Measurements from ENCODE around the gene MYOZ1. TPM values are rescaled to one million over a fixed set of nuclear protein-coding genes. Genes with fewer than 3 reads are reported as not detected.

The MYOZ1 gene
- total RNA-seq, 1 experiment from 2014 or later = 2.4 TPM

- Histone ChIP-seq H3K23ac (ENCODE audit: insufficient read length, low read depth, low read length) (no peak overlapping the region), H3K14ac (ENCODE audit: insufficient read depth, low read length) (no peak overlapping the region), H2BK12ac (ENCODE audit: insufficient read length, low read depth, low read length) (no peak overlapping the region), H3K27ac (ENCODE audit: insufficient read length, low read depth, low read length) (no peak overlapping the region), H3K79me1 (ENCODE audit: insufficient read depth, low read depth, low read length, poor library complexity, severe bottlenecking) (no peaks in the 10 kb centered on the region), H3K56ac (ENCODE audit: insufficient read length, low read depth, low read length) (no peak overlapping the region), H2AFZ (ENCODE audit: low read length) (no peak overlapping the region), H3K27me3 (ENCODE audit: insufficient read depth, low read length) (no peaks in the 10 kb centered on the region), H4K5ac (ENCODE audit: insufficient read length, low read depth, low read length) (no peak overlapping the region), H3K4ac (ENCODE audit: low read depth, low read length) (no peak overlapping the region), H2BK120ac (ENCODE audit: low read depth, low read length, poor library complexity, severe bottlenecking) (no peak overlapping the region), H2BK15ac (ENCODE audit: low read depth, low read length) (no peak overlapping the region), H3K4me2 (ENCODE audit: insufficient read depth, insufficient read length, low read length) (no peak overlapping the region), H4K20me1 (ENCODE audit: control insufficient read depth, insufficient read depth, insufficient read length) (no peaks in the 10 kb centered on the region), H3K18ac (ENCODE audit: insufficient read length, low read depth, low read length) (no peak overlapping the region), H4K8ac (replicated peaks; ENCODE audit: insufficient read length, low read depth, low read length) (no peak overlapping the region), H2BK5ac (ENCODE audit: insufficient read length, low read length) (no peak overlapping the region), H3K9me3 (ENCODE audit: control insufficient read depth, low read depth, low read length) (no peaks in the 10 kb centered on the region), H4K91ac (ENCODE audit: insufficient read length, low read depth, low read length) (no peak overlapping the region), H3K9ac (ENCODE audit: extremely low read depth, insufficient read length, low read length) (no peak overlapping the region), H3T11ph (ENCODE audit: low read length) (no peak overlapping the region), H3K4me1 (ENCODE audit: insufficient read depth, low read length) (peaks cover 3% of the 10 kb centered on the region; the same call in 1 of the 2 replicates), H3K23me2 (ENCODE audit: insufficient read length, low read depth, low read length, poor library complexity, severe bottlenecking) (peaks cover 4% of the 10 kb centered on the region), H2BK20ac (ENCODE audit: low read depth, low read length, poor library complexity, severe bottlenecking) (no peak overlapping the region), H2AK5ac (ENCODE audit: insufficient read length, low read length) (no peak overlapping the region), H3K79me2 (ENCODE audit: insufficient read depth, low read length) (no peaks in the 10 kb centered on the region)
- Mint-ChIP-seq H3K36me3 (ENCODE audit: insufficient read depth in 1 of 3, low read depth in 3 of 3) (no peaks in the 10 kb centered on the region), H3K27me3 (ENCODE audit: low read depth) (peaks cover 2% of the 10 kb centered on the region), H3K27ac (no peak overlapping the region), H3K4me3 (no peak overlapping the region), H3K9me3 (no peaks in the 10 kb centered on the region), H3K4me1 (peaks cover 16 to 22% of the 10 kb centered on the region in 2 experiments)
- no peak for DNase-seq
- WGBS (ENCODE audit: extremely low coverage, insufficient read length, low lambda C conversion rate) = no CpG with 5 or more reads among the region's 6 CpGs
- TF ChIP-seq CTCF (conservative IDR thresholded peaks at IDR 0.05) = no peak
These were observed 8.7 kb upstream of the MYOZ1 start for GRCh38 chr10:73649876-73650536.
